ENCODE data around the gene PINLYP. TPM values are rescaled to one million over a fixed set of nuclear protein-coding genes. Genes with fewer than 3 reads are reported as not detected.

The PINLYP gene
- total and polyA plus RNA-seq, 2 donors (not counting 3 experiments of a cell fraction or from before 2014, with no cell fraction given): 5.5 TPM

GRCh38 chr19:43622070-43622469 lies 46.5 kb downstream of the PINLYP start:
- H3K36me3 ChIP-seq (ENCODE audit: control insufficient read depth in 2 of 2, extremely low read depth in 1 of 2, insufficient read depth in 2 of 2, low read length in 2 of 2): no peaks in the 10 kb centered on the region
- H3K27me3 ChIP-seq (ENCODE audit: control insufficient read depth in 2 of 2, insufficient read depth in 2 of 2, low read length in 2 of 2): no peaks in the 10 kb centered on the region
- no peak overlapping the region for H3K9ac ChIP-seq (replicated peaks; ENCODE audit: extremely low read depth, insufficient read depth, low read length)
- ChIA-PET CTCF (no interaction called here), POLR2A (no interaction called here)
- H3K9me1 ChIP-seq (replicated peaks; ENCODE audit: control insufficient read depth, extremely low read depth, insufficient read depth, low read length): no peaks in the 10 kb centered on the region
- no TSS peak for BruUV-seq (replicated peaks)
- FAIRE-seq (no peak), DNase-seq (ENCODE audit: low read depth, low spot score) (no peak)
- H3K79me2 ChIP-seq (ENCODE audit: control insufficient read depth, insufficient read depth, low read length): peaks cover 13% of the 10 kb centered on the region
- no peak overlapping the region for H3K4me3 ChIP-seq (replicated peaks in 1 of 3; ENCODE audit: insufficient read depth in 1 of 3, low read depth in 1 of 3, low read length in 3 of 3)
- dilution Hi-C loops (cut with MboI; ENCODE audit: extremely low pct_ligation_motif_present, low sequenced_read_pairs): no loop called here
- peaks cover 12% of the 10 kb centered on the region for H3K4me1 ChIP-seq (ENCODE audit: control insufficient read depth, extremely low read depth, insufficient read depth, low read length)
- H3K4me2 ChIP-seq (ENCODE audit: insufficient read depth, low read length): no peak overlapping the region
- H2AFZ ChIP-seq (ENCODE audit: low read depth, low read length): no peak overlapping the region
- no peaks in the 10 kb centered on the region for H4K20me1 ChIP-seq (replicated peaks; ENCODE audit: control insufficient read depth, extremely low read depth, insufficient read depth, low read length)
- intact Hi-C loops (cut with micrococcal nuclease): no loop called here
- H3K27ac ChIP-seq (ENCODE audit: insufficient read depth, low read depth, low read length): no peak overlapping the region
- H3K9me3 ChIP-seq (replicated peaks; ENCODE audit: control insufficient read depth, insufficient read depth, low read length): no peaks in the 10 kb centered on the region
- TF ChIP-seq MYC (IDR thresholded peaks at IDR 0.05; ENCODE audit: low read depth, low read length) (no peak), JUN (IDR thresholded peaks at IDR 0.05; ENCODE audit: borderline replicate concordance, insufficient read depth, insufficient read length, low read depth) (no peak), GATA2 (IDR thresholded peaks at IDR 0.05; ENCODE audit: insufficient read depth, insufficient read length, low read depth, low read length) (no peak), CTCF (IDR thresholded peaks at IDR 0.05; ENCODE audit: extremely low read depth in 1 of 2, insufficient read depth in 1 of 2, low read depth in 1 of 2, low read length in 2 of 2) (no peak), MAX (IDR thresholded peaks at IDR 0.05; ENCODE audit: insufficient read depth, insufficient read length) (no peak), FOS (IDR thresholded peaks at IDR 0.05; ENCODE audit: borderline replicate concordance, insufficient read depth, low read length) (no peak), EZH2 (IDR thresholded peaks at IDR 0.05; ENCODE audit: borderline replicate concordance, low read depth, low read length, severe bottlenecking) (no peak), POLR2A (IDR thresholded peaks at IDR 0.05; ENCODE audit: low read depth, low read length) (no peak), POLR2AphosphoS5 (IDR thresholded peaks at IDR 0.05; ENCODE audit: insufficient read depth, low read depth, low read length) (no peak)

Data from endothelial cell of umbilical vein (primary cell).